ENCODE results near the gene CYRIA.
A peak's percentile ranks its signal among the peaks of the same experiment; 100 is the strongest.

Gene CYRIA

DNA sequence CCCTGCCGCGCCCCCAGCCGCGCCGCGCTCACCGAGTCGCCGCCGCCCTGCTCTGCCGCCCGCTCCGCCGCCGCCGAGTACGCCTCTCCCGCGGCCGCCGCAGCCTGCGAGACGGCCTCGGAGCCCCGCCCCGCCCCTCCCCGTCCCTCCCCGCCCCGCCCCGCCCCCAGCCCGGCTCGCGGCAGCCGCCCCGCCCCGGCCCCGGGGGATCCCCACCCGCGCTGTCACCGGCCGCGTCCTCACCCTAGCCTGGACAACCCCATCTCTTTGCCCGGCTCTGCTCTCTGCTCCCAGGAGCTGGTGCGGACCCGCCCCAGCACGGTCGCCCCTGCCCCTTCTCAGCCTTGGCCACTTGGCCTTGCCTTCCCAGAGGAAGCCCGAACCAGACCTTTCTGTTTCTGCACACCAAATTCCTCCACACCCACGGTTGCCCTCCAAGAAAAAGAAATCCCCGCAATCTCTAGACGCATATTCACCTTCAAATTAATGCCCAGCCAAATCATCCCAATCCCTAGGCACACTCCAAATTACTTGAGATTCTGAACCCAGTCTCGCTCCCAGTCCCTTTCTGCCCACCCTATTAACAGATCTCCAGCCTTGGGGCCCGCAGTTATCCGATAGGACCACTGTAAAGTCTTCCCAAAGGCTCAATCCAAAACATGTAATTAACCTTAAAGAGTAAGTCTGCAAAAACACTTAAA, at the start of gene CYRIA:
TSS of gene CYRIA (minus strand) at position 87 of the 701 bp plus-strand sequence. CDS start 77,715 bp downstream, outside the sequence.
- DNase-seq (ENCODE audit: low read depth, low spot score) = peak; percentile 72

GRCh38 chr2:16713011-16713423, 47.4 kb upstream of the CYRIA start:
- DNase-seq (ENCODE audit: low read depth, low spot score) = peak; percentile 57

- no peak for DNase-seq (ENCODE audit: low read depth, low spot score)
Observed at GRCh38 chr2:16709769-16710168, 44.1 kb upstream of the CYRIA start.

GRCh38 chr2:16708173-16708572, 42.5 kb upstream of the CYRIA start:
- DNase-seq (ENCODE audit: low read depth, low spot score) = no peak

DNA sequence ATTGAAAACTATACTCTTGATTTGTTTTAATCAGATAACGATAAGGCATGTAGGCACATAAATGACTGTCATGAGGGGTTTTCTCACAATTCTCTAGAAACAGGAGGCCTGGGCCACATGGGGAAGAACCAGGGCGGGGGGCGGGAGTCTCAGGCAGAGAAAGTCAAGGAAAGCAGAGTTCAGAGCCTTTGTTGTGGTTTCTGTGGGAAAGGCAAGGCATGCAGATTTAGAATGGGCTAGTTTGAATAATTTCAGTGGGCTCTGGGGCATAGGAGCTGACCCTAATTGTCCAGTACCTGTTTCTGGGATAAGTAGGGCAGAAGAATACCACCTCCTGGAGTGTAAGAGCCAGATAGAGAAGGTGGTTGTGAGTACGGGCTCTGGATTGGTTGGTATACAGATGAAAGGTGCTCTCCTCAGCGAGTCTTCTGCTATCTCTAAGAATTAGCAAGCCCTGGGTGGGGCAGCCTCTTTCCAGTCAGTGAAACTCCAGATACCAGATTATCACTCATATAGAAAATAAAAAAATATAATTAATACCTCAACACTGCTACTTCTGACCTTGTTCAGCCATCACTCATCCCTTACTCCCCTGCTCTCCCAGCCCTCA, 41.5 kb upstream of the CYRIA start:
- peak; percentile 42 for DNase-seq (ENCODE audit: low read depth, low spot score)

- DNase-seq (ENCODE audit: low read depth, low spot score) = no peak
Observed at GRCh38 chr2:16700551-16701259, 35.1 kb upstream of the CYRIA start.

DNA sequence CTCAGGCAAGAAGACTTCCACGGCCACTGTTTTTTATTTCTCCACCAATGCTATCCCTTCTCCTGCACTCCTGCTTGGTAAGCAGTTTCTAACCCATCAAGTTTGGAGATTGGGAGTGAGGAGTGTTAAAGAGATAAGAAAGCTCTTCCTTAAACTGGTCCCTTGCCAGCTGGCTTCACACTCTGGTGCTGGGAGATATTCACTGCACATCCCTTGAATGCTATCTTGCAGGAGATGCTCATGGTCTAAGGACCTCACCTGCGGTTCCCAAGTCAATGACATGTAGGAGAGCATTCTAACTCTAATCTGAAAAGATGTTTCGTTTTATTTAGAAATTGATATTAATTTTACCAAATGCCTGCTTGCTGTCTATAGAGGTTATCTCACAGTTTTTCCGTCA, 28.2 kb upstream of the CYRIA start:
- DNase-seq (ENCODE audit: low read depth, low spot score) = no peak

DNA sequence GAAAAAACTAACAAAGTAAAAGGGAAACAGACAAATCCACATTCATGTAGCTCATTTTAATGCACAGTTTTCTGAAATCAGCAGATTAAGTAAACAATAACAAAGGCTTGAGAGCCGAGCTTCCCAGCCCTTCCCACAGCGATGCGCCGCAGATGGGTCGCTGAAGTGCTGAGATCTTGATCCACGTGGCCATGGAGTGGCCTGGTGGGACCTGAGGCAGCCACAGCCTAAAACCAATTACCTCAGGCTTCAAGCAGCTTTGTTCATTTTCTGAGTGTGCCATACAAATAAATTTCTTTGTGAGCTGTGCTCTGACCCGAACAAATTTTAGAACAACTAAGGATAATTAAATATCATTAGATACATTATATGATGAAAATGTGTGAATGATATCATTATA, 25.6 kb upstream of the CYRIA start:
- no peak for DNase-seq (ENCODE audit: low read depth, low spot score)

DNA sequence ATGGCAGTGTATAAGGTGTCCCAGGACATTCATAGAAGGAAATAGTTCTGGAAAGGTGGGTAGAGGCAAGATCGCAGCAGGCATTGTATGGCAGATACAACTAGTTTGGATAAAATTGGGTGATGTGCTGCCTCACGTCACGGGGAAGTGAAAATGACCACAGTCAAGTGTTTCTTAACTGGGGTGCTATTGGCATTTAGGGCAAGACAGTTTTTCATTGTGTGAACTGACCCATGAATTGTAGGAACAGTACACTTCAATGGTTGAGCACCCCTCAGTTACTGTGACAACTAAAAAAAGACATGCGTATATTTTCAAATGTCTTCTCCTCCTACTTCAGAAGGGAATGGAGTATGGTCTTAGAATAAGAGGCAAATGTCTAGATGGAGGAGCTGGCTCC, 22.3 kb upstream of the CYRIA start:
- DNase-seq (ENCODE audit: low read depth, low spot score) = no peak

DNA sequence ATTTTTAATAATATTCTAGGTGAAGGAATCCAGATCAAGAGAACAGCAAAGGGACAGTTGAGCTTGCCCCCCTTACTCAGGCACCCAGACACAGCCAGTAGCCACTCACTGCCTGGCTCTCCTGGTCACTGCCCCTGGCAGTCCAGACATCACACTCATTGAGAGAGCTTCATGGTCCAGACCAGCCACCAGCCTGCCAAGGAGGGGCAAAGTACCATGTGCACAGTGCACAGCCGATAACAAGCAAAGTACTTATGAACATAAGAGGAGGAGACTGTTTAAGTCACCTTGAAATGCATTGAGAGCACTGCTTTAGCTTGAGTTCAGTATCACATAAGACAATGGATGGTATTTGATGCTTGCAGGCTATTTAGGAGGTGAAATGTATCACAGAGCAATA, 21.6 kb upstream of the CYRIA start:
- DNase-seq (ENCODE audit: low read depth, low spot score) = no peak

DNA sequence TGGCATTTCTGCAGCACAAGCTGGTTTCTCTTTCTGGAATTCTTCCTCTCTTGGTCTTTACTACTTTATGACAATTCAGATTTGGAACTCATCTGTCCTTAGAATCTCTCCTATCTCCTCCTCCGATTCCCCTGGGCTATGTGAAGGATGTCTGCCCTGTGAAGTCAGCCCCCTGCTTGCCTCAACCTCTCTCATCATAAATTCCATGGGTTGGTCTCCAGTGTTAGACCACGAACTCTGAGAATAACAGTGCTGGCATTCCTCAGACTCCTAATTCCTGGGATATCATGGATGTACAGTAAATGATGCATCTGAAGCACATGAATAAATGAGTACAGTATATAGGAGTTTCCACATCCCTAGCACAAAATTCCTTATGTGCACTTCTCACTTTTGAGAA, 21.0 kb upstream of the CYRIA start:
- DNase-seq (ENCODE audit: low read depth, low spot score) = peak; percentile 22

DNA sequence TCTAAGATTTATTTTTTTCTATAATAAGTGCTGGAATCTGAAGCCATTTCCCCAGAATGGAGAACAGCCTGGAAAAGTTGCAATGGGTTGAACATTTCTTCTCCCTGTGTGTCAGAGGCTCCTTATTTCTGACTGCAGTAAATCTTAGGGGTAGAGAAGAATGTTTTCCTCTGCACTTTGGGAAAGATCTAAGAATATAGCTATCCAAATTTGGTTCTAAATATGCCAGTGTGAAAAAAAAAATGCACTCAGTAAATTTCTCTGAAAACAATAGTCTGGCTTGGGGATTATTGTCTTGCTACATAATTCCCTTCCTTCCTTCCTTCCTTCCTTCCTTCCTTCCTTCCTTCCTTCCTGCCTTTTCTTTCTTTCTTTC, 19.7 kb upstream of the CYRIA start:
- no peak for DNase-seq (ENCODE audit: low read depth, low spot score)

DNA sequence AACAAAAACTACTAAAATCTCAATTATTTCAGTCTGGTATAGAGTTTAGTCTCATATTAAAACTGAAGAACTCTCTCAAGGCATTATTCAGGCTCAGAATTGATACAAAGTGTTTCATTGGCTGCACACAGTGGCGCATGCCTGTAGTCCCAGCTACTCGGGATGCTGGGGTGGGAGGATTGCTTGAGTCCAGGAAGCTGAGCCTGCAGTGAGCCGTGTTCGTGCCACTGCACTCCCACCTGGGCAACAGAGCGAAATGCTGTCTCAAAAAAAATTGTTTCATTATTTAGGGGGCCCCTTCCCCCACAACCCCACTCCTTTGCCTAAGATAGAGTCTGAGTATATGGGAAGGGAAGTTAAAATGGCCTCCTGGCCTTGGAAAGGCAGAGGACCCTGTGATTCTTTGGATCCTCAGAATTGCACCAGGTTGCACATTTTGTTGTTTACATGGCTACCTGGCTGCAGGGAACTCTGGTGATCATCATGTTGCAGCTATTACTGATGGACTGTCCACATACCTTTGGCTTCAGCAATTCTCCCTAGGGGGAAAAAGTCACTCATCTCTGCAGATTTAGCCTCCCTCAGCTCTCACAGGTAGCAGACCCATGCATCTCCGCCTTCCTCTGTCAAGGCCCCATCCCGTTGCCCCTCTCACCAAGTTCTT, 19.2 kb upstream of the CYRIA start:
- DNase-seq (ENCODE audit: low read depth, low spot score) = no peak

- no peak for DNase-seq (ENCODE audit: low read depth, low spot score)
Observed at GRCh38 chr2:16683576-16683975, 17.9 kb upstream of the CYRIA start.

DNA sequence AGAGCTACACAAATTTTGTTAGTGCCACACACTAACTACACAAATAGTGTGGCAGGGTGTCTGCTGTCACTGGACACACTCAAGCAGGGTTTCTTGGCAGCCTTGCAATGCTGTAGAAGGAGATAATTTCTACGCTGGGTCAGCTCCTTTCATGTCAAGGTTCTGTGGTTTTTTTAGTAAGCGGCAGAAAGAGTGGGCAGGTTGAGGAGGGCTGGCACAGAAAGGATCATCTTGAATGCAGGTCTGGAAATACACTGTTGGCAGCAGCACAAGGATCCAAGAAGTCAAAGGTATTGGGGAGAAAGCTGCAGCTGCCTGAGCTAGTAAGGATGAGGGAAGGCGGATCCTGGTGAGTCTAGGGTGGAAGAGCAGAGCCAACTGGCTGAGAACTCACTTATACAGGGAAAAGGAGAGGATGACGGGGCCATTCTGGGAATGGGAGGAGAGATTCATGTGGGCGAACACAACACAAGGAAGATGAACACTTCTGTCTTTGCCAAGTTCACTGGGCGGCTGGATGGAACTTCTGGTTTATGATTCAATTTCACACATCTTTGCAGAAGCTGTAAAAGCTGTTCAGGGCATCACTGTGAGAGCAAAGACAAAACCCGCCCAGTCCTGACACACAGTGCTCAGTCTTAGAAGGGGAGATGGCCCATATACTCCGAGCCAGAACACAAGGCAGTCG, 16.9 kb upstream of the CYRIA start:
- no peak for DNase-seq (ENCODE audit: low read depth, low spot score)

DNA sequence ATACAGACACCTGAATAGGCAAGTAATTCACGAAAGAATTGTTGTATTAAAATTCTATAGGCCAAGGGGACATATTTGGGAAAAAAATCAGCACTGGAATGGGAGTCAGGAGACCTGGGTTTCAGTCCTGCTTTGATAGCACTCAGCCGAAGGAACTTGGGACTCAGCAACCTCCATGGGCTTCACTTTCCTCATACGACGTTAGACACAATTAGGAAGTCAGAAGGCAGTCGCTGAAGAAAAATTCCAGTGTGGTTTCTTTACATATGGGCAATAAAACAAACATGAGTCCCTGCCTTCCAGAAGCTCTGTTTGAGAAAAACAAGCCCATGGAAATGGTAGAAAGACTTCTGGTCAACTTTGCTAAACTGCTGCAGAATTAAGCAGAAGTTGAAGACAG, 15.1 kb upstream of the CYRIA start:
- no peak for DNase-seq (ENCODE audit: low read depth, low spot score)

- no peak for DNase-seq (ENCODE audit: low read depth, low spot score)
Observed at GRCh38 chr2:16680304-16680703, 14.7 kb upstream of the CYRIA start.

GRCh38 chr2:16678964-16679363, 13.3 kb upstream of the CYRIA start:
- no peak for DNase-seq (ENCODE audit: low read depth, low spot score)

GRCh38 chr2:16677875-16678274, 12.2 kb upstream of the CYRIA start:
- no peak for DNase-seq (ENCODE audit: low read depth, low spot score)

GRCh38 chr2:16675781-16676180, 10.1 kb upstream of the CYRIA start:
- no peak for DNase-seq (ENCODE audit: low read depth, low spot score)

DNA sequence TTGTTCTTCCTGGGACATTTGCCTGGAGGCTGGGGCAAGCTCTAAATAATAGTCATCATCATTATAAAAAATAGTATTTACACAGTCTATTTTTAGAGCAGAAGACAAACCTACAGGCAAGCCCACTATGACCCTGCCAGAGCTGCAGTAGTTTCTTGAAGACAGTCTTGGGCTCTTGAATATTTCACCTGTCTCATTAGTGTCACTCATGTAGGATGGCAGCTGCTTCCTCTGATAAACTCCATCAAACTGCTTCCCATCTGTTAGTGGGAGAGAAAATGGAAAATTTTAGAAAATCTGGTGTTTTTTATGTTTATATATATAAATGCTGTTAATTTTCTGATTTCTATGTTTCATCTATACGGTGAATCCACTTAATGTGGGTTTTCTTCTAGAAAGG, 8.5 kb upstream of the CYRIA start:
- no peak for DNase-seq (ENCODE audit: low read depth, low spot score)

DNA sequence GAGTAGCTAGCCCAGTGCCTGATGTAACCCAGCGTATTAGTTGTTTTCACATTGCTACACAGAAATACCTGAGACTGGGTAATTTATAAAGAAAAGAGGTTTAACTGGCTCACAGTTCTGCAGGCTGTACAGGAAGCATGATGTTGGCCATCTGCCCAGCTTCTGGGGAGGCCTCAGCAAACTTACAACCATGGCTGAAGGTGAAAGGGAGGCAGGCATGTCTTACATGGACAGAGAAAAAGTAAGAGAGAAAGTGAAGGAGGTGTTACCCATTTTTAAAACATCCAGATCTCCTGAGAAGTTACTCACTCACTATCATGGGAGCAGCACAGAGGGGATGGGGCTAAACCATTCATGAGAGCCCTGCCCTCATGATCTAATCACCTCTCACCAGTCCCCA, 6.1 kb upstream of the CYRIA start:
- no peak for DNase-seq (ENCODE audit: low read depth, low spot score)
